ENCODE measurements around the gene ROBO2.

ROBO2 gene

GRCh38 chr3:77026904-77027634 is 12.8 kb upstream of the ROBO2 start (continued):
- no peak for TF ChIP-seq ZNF645 (tag by site-specific recombination; IDR thresholded peaks at IDR 0.05)

GRCh38 chr3:77028005-77028404 is 11.9 kb upstream of the ROBO2 start:
- POLR2A ChIA-PET, result no interaction called here
- CTCF ChIA-PET, result no interaction called here
- Histone ChIP-seq H3K4me1 (ENCODE audit: control insufficient read depth, insufficient read depth, low read length) (no peaks in the 10 kb centered on the region), H3K27ac (ENCODE audit: extremely low read depth, low read depth, low read length) (no peak overlapping the region), H3K36me3 (ENCODE audit: control insufficient read depth in 2 of 2, insufficient read depth in 1 of 2, low read length in 2 of 2) (no peaks in the 10 kb centered on the region), H3K9me3 (ENCODE audit: control insufficient read depth, insufficient read depth, low read depth, low read length) (no peaks in the 10 kb centered on the region), H3K4me3 (ENCODE audit: low read depth, low read length) (no peak overlapping the region)
- TF ChIP-seq ZNF221 (tag by site-specific recombination; IDR thresholded peaks at IDR 0.05; ENCODE audit: borderline replicate concordance), result no peak
- no peak for TF ChIP-seq ZBTB44 (tag by site-specific recombination; IDR thresholded peaks at IDR 0.05)
- TF ChIP-seq ZNF133 (tag by site-specific recombination; IDR thresholded peaks at IDR 0.05), result no peak
- TF ChIP-seq REST (tag by site-specific recombination; IDR thresholded peaks at IDR 0.05), result no peak
- TF ChIP-seq ZNF140 (tag by site-specific recombination; IDR thresholded peaks at IDR 0.05), result no peak
- TF ChIP-seq ZNF324 (tag by site-specific recombination; IDR thresholded peaks at IDR 0.05), result no peak
- no peak for TF ChIP-seq ZNF157 (tag by site-specific recombination; IDR thresholded peaks at IDR 0.05)
- TF ChIP-seq ZBTB17 (tag by site-specific recombination; IDR thresholded peaks at IDR 0.05), result no peak
- no peak for TF ChIP-seq ZNF248 (tag by site-specific recombination; IDR thresholded peaks at IDR 0.05)
- TF ChIP-seq ZNF184 (tag by site-specific recombination; IDR thresholded peaks at IDR 0.05), result no peak
- no peak for TF ChIP-seq ZBTB49 (tag by site-specific recombination; IDR thresholded peaks at IDR 0.05; ENCODE audit: low read depth)
- no peak for TF ChIP-seq KLF7 (tag by site-specific recombination; IDR thresholded peaks at IDR 0.05; ENCODE audit: borderline replicate concordance)
- no peak for TF ChIP-seq ZNF202 (tag by site-specific recombination; IDR thresholded peaks at IDR 0.05; ENCODE audit: borderline replicate concordance)
- no peak for TF ChIP-seq ZNF37A (tag by site-specific recombination; IDR thresholded peaks at IDR 0.05)

All from HEK293 (cell line).